HG02885 (cell line): ENCODE results near the gene B3GNT7.
"Not testable (repeated sequence)": the region's sequence is repeated elsewhere in the genome, so short reads cannot be mapped to it uniquely, and the experiment has no call there.

ENCODE experiments used
- ATAC-seq: cut with Tn5 transposase; IDR thresholded peaks from one replicate; pipeline ENCODE4 v1.9.1; 2021; ENCODE audit warnings: mild to moderate bottlenecking; ENCODE audit not compliant: unreplicated experiment, poor library complexity

B3GNT7 gene

GRCh38 chr2:231399046-231399852 is 3.7 kb downstream of the B3GNT7 start:
- ATAC-seq: no peak

- no peak for ATAC-seq
These were observed 4.6 kb downstream of the B3GNT7 start for GRCh38 chr2:231399853-231400680.

- ATAC-seq: not testable (repeated sequence)
These were observed 5.2 kb downstream of the B3GNT7 start for GRCh38 chr2:231400681-231401080.

DNA sequence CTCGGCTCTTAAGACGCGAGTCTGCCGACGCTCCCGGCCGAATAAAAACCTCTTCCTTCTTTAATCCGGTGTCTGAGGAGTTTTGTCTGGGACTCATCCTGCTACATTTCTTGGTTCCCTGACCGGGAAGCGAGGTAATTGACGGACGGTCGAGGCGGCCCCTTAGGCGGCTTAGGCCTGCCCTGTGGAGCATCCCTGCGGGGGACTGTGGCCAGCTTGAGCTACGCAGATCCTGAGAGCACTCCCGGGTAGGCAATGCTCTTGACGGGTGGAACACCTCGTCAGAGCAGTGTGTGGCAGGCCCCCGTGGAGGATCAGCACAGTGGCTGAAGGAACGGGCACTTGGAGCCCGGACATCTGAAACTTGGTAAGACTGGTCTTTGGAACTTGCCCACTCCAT is 5.6 kb downstream of the B3GNT7 start:
- ATAC-seq: not testable (repeated sequence)

DNA sequence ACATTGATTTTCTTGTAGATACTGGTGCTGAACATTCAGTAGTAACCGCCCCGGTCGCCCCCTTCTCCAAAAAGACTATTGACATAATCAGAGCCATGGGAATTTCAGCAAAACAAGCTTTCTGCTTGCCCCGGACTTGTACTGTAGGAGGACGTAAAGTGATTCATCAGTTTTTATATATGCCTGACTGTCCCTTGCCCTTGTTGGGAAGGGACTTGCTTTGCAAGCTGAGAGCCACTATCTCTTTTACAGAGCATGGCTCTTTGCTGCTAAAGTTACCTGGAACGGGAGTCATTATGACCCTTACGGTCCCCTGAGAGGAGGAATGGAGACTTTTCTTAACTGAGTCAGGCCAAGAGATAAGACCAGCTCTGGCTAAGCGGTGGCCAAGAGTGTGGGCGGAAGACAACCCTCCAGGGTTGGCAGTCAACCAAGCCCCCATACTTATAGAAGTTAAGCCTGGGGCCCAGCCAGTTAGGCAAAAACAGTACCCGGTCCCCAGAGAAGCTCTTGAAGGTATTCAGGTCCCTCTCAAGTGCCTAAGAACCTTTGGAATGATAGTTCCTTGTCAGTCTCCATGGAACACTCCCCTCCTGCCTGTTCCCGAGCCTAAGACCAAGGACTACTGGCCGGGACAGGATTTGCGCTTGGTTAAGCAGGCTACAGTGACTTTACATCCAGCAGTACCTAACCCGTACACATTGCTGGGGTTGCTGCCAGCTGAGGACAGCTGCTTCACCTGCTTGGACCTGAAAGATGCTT is 8.1 kb downstream of the B3GNT7 start:
- not testable (repeated sequence) for ATAC-seq

- not testable (repeated sequence) for ATAC-seq
These were observed 8.7 kb downstream of the B3GNT7 start for GRCh38 chr2:231404183-231404578.

DNA sequence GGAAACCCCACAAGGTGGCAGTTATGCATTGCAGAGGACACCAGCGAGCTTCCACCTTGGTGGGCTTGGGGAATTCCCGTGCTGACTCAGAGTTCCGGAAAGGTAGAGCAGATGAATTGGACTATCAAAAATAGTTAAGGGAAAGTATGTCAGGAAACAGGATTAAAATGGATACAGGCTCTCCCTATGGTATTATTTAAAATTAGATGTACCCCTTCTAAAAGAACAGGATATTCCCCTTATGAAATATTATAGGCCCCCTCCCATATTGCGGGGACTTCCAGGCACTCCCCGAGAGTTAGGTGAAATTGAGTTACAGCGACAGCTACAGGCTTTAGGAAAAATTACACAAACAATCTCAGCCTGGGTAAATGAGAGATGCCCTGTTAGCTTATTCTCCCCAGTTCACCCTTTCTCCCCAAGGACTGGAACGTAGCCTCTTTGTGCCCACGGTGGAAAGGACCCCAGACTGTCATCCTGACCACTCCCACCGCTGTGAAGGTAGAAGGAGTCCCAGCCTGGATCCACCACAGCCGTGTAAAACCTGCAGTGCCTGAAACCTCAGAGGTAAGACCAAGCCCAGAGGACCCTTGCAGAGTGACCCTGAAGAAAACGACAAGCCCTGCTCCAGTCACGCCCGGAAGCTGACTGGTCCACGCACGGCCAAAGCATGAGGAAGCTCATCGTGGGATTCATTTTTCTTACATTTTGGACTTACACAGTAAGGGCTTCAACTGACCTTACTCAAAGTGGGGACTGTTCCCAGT is 10.3 kb downstream of the B3GNT7 start:
- ATAC-seq: not testable (repeated sequence)

DNA sequence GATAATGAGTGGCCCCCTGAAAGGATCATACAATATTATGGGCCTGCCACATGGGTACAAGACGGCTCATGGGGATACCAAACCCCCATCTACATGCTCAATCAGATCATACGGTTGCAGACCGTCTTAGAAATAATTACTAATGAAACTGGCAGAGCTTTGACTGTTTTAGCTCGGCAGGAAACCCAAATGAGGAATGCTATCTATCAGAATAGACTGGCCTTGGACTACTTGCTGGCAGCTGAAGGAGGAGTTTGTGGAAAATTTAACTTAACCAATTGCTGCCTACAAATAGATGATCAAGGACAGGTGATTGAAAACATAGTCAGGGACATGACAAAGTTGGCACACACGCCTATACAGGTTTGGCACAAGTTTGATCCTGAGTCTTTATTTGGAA is 12.2 kb downstream of the B3GNT7 start:
- ATAC-seq: not testable (repeated sequence)

DNA sequence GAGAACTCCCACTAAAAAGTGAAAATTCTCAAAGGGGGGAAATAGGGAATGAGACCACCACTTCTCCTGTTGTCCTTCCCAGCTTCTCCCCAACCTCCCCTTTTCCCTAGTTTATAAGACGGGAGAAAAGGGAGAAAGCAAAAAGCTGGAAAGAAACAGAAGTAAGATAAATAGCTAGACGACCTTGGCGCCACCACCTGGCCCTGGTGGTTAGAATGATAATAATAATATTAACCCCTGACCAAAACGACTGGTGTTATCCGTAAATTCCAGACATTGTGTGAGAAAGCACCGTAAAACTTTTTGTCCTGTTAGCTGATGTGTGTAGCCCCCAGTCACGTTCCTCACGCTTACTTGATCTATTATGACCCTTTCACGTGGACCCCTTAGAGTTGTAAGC is 12.8 kb downstream of the B3GNT7 start:
- ATAC-seq: not testable (repeated sequence)

GRCh38 chr2:231409776-231410175 is 14.3 kb downstream of the B3GNT7 start:
- ATAC-seq: no peak

- ATAC-seq: no peak
These were observed 14.9 kb downstream of the B3GNT7 start for GRCh38 chr2:231410293-231411004.

DNA sequence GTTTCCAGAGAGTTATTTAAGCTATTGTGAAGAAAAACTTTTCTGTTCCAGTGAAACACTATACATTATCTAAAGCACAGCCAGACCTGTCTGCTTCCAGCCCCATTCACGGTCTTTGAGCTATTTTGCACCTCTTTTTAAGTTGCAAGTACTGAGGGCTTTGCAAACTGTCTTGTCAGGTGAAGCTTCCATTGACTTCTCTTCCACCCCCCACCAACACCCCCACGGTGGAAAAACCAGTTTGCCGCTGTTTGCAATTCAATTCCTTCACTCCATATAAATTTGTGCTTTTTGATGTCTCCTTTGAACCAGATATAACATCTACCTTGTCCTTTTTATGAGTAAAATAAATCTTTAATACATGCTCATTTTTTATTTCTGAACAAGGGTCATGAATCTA is 15.7 kb downstream of the B3GNT7 start:
- no peak for ATAC-seq

DNA sequence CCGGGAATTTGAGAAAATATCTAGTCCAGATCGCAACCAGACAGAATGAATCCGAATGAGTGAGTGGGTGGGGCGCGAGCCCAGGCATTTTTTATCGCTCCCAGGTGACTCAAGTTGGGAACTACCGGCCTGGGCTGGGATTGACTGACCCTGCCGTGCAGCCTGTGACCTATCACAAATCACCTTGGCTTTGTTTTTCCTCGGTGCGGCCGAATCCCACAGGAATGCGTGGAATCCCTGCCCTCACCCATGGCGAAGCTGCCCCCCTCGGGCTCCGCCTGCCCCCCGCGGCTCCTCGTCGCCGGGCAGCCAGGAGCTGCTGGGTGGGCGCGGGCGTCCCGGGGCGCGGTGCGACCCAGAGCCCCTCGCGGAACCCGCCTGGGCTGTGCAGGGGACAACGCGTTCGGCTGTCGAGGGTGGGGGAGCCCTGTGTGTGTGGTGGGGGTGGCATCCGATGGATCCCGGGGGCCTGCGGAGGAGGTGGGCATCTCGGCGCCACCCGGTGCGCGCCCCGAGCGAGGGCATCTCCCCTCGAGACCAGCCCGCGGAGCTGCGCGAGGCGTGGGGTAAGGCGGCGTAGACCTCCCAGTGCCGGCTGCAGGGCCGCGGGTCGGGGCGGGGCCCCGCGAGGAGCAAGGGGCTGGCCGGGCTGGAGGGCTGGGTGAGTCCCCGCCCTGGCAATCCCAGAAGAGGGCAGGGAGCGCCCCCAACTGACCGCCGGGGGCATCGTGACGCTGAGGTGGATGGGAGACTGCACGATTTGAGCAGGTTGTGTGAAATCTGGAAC is 16.5 kb downstream of the B3GNT7 start:
- ATAC-seq: peak; percentile 94

GRCh38 chr2:231412618-231412963 is 17.1 kb downstream of the B3GNT7 start:
- ATAC-seq: no peak

DNA sequence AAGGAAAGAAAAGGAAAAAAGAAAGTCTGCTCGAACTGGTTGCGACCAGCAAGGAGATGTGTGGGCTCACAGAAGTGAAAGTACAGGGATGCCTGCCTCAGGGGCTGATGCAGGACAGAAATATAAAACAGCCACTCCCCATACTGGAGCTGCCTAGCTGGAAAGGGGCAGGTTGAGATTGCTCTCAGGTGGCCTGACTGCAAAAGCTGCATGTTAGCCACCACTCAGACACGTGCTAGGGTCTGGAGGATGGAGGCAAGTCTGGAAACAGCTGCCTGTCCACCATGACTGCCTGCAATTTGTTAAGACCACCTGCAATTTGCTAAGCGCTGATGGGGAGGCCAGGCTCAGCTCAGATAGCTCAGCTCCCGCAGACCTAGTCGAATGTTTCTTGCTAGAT is 17.9 kb downstream of the B3GNT7 start:
- ATAC-seq: no peak

- no peak for ATAC-seq
These were observed 18.5 kb downstream of the B3GNT7 start for GRCh38 chr2:231413921-231414476.

GRCh38 chr2:231415029-231415428 is 19.5 kb downstream of the B3GNT7 start:
- ATAC-seq: no peak
